PFSK-1 (cell line): ENCODE results near the gene IL5.

Source experiments
- FOXP2 ChIP-seq: optimal IDR thresholded peaks from 2 replicates; pipeline ENCODE3; 2011; ENCODE audit warnings: borderline replicate concordance, control low read depth, inconsistent platforms; ENCODE audit not compliant: insufficient read depth; ENCODE audit errors: extremely low read length, extremely low read depth
- POLR2AphosphoS5 ChIP-seq: IDR thresholded peaks from 2 replicates; pipeline ENCODE4 v1.6.1; 2012; ENCODE audit warnings: low read depth, mild to moderate bottlenecking, control low read depth, low read length, moderate library complexity
- REST ChIP-seq, 2 experiments: IDR thresholded peaks; 2 replicates each; pipeline versions ENCODE4 v1.6.1 to v1.8.0; 2011 to 2012; ENCODE audit warnings: low read depth in 2 of 2, low read length in 2 of 2, control low read depth in 1 of 2, inconsistent platforms in 1 of 2, mild to moderate bottlenecking in 1 of 2, moderate library complexity in 1 of 2; ENCODE audit not compliant: insufficient read depth in 1 of 2
- SIN3A ChIP-seq: IDR thresholded peaks from 2 replicates; pipeline ENCODE4 v1.6.1; 2012; ENCODE audit warnings: mild to moderate bottlenecking, low read length, moderate library complexity, borderline replicate concordance; ENCODE audit not compliant: insufficient read depth
- TAF1 ChIP-seq: IDR thresholded peaks from 2 replicates; pipeline ENCODE4 v1.6.1; 2012; ENCODE audit warnings: low read length, control low read depth, borderline replicate concordance; ENCODE audit not compliant: insufficient read depth

Gene IL5

GRCh38 chr5:132496191-132496630 lies 47.1 kb downstream of the IL5 start:
- no peak for TF ChIP-seq REST (IDR thresholded peaks at IDR 0.05; ENCODE audit: insufficient read depth in 1 of 2, low read depth in 2 of 2, low read length in 2 of 2)
- no peak for TF ChIP-seq POLR2AphosphoS5
- no peak for TF ChIP-seq TAF1
- no peak for TF ChIP-seq SIN3A
- TF ChIP-seq FOXP2 = no peak

- TF ChIP-seq POLR2AphosphoS5 (no peak), FOXP2 (no peak), SIN3A (no peak), REST (IDR thresholded peaks at IDR 0.05; ENCODE audit: insufficient read depth in 1 of 2, low read depth in 2 of 2, low read length in 2 of 2) (no peak), TAF1 (no peak)
These were observed 47.6 kb downstream of the IL5 start for GRCh38 chr5:132495667-132496190.

- TF ChIP-seq POLR2AphosphoS5 = no peak
- no peak for TF ChIP-seq FOXP2
These were observed 49.5 kb downstream of the IL5 start for GRCh38 chr5:132493821-132494220.

- TF ChIP-seq SIN3A (no peak), TAF1 (no peak), REST (IDR thresholded peaks at IDR 0.05; ENCODE audit: insufficient read depth in 1 of 2, low read depth in 2 of 2, low read length in 2 of 2) (no peak), FOXP2 (no peak), POLR2AphosphoS5 (no peak)
These were observed 50.1 kb downstream of the IL5 start for GRCh38 chr5:132493241-132493640.

- TF ChIP-seq REST (IDR thresholded peaks at IDR 0.05; ENCODE audit: insufficient read depth in 1 of 2, low read depth in 2 of 2, low read length in 2 of 2) (no peak), TAF1 (no peak), SIN3A (no peak), POLR2AphosphoS5 (no peak), FOXP2 (no peak)
These were observed 50.8 kb downstream of the IL5 start for GRCh38 chr5:132492386-132493125.
